Head of caudate nucleus (tissue), 42 donors: ENCODE data around the gene SLC5A5.

Source experiments
- DNase-seq, 42 donors: peaks; one replicate each; pipeline versions ENCODE4 v3.0.0 to v3.0.0-alpha.2; 2020 to 2021; ENCODE audit warnings: mixed read lengths in 7 of 42
- intact Hi-C: fragments of 100-400 bp; cut with DNase I; formaldehyde crosslinking; loops from one replicate; pipeline ENCODE4 v1.15.0; 2022

The SLC5A5 gene

DNA sequence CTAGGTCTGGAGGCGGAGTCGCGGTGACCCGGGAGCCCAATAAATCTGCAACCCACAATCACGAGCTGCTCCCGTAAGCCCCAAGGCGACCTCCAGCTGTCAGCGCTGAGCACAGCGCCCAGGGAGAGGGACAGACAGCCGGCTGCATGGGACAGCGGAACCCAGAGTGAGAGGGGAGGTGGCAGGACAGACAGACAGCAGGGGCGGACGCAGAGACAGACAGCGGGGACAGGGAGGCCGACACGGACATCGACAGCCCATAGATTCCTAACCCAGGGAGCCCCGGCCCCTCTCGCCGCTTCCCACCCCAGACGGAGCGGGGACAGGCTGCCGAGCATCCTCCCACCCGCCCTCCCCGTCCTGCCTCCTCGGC, at the start of gene SLC5A5:
Gene SLC5A5 (plus strand): TSS at position 68 of the 373 bp plus-strand sequence. CDS start 375 bp downstream, outside the sequence.
- intact Hi-C loops = no loop called here
- DNase-seq = no peak

DNA sequence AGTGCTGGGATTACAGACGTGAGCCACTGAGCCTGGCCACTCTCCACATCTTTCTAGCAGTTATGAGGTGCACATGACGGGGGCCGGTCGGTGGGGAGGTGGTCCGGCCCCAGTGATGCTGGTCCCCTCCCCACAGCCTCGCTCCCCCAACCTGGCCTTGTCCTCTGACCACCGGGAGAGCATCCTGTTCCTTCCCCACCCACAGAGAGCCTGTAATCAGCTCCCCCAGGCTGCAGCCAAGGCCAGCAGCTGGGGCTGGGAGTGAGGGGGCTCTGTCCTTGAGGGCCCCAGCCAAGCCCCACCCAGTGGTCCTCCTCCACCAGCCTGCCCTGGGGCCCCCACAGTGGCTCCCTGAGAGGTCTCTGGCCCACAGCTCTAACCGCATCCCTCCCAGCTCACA, 47.4 kb upstream of the SLC5A5 start:
- intact Hi-C loops = no loop called here
- DNase-seq = no peak

DNA sequence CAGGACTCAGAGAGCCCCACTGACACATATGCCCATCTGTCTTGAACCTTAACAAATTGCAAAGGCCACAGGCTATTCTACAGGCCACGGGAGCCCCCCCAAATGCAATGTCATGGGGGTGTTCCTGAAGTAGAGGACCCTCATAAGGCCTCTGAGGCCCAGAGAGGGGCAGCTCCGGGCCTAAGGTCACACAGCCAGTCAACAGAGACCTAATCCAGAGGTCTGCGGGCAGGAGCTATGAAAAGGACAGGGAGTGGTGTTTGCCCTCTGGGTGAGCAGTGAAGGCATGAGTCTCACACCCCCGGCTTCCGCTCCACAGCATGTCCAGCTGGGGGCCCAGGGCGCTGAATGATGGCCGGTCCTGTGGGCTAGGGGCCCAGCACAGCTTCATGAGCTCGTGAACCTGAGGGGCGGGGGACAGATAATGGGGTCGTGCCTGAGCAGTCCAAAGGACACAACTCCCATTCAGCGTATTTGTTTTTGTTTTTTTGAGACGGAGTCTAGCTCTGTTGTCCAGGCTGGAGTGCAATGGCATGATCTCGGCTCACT, 45.2 kb upstream of the SLC5A5 start:
- no peak for DNase-seq
- intact Hi-C loops = no loop called here

DNA sequence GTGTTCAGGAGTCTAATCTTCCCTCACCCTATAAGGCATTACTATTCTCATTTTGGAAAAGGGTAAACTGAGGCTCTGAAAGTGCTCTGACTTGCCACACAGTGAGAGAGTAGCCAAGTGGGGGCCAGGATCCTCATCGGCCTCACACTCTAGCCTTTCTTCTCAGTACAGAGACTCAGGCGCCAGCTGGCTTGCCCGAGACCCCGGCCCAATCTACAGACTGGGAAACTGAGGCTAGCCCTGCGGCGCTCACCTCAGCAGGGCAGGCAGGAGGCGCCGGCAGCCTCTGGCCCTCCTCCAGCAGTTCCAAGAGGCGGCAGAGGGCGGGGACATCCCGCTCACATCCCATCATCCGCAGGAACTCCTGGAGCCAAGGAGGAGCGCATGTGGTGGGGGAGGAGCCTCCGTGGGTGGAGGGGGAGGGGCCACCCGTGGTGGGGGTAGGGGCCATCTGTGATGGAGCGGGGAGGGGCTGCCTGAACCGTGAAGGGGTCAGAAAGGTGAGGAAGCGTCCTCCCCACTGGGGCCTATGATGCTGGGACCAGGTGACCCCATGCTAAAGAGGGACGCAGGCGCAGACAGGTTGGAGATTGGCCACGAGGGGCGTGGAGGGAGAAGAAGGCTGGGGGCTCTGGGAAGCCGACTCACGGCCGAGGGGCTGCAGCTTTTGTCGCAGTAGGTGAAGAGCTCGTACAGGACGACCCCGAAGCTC, 41.7 kb upstream of the SLC5A5 start:
- intact Hi-C loops = no loop called here
- peak; percentile 13 to 87 (median 66) for DNase-seq

DNA sequence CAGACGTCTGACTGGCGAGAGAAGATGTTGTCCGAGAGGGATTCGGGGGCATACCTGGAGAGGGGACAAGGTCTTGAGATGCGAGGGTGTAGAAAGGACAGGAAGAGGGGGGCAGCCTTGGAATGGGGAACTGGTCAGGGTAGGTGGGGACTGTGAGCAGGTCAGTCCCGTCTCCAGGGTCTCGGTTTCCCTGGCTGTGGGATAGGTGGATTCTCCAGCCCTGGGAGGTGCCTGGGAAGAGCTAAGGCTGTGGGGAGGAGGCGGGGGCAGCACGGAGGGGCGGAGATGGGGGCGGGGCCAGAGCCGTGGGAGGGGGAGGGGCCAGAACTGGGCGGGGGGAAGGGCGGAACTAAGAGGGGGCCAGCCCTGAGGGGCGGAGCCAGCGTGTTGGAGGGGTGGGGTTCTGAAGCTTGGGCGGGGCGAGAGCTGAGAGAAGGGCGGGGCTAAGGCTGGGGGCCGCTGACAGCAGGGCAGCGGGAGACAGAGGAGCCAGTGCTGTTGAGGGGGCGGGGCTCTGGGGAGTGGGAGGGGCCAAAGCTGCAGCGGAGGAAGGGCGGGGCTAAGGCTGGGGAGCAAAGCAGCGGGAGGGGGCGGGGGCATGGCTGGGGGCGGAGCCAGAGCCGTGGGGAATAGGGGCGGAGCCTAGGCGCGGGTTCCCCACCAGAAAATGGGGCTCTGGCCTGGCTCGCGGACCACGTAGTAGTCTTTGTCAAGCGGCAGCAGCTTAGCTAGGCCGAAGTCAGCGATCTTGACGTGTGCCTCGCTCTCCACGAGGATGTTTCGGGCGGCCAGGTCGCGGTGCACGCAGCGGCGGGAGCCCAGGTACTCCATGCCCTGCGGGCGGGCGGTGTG, 41.0 kb upstream of the SLC5A5 start:
- intact Hi-C loops = no loop called here
- peak; percentile 54 to 98 (median 87) for DNase-seq

DNA sequence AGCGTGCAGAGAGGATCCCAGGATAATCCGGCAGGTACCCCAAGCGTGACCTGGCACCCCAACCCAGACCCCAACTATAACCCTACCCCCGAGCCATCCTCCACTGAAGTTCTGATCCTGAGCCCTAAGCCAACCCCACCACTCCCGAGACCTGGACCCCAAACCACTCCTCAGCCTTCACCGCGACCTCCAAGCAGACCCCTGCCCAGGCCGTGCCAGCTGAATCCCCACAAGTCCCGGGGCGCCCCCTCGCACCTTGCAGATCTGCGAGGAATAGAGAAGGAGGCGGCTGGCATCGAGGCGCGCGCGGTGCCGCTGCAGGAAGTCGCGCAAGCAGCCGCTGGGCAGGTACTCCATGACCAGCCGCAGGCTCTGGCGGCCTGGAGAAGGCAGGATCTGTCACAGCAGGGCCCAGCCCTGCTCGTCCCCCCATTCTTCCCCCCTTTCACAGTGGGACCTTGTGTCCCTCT, 40.3 kb upstream of the SLC5A5 start:
- peak in 2 of 42 donors; percentile 18 to 37 for DNase-seq
- intact Hi-C loops = no loop called here

DNA sequence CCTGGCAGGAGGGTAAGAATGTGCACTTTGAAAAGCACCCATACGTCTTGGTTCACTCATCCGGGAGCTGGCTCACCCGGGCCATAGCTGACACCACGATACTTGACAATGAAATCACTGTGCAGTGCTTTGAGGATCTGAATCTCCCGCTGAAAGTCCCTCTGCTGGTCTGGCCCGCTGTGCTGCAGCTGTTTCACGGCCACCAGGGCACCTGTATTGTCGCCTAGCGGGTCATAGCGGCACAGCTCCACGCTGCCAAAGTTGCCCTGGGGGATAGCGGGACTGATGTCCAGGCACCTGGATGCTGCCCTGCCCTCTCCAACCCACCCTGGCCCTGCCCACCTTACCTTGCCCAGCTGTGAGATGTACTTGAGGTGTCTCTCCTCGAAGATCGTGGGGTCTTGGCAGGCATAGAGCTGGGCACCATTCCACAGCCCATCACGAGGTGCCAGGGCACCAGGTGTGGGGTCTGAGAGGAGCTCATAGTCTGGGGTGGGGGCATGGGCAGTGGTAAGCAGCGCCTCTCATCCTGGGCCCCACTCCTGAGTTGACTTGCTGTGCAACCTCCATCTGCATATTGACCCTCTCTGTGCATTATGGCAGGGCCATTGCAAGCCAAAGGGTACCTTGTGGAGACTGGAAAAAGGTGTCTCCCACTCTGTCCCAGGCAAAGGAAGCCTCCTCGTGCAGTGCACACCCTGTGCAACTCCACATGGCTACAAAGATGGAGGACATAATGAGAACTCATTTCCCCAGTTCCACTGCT, 39.1 kb upstream of the SLC5A5 start:
- DNase-seq = no peak
- intact Hi-C loops = no loop called here

DNA sequence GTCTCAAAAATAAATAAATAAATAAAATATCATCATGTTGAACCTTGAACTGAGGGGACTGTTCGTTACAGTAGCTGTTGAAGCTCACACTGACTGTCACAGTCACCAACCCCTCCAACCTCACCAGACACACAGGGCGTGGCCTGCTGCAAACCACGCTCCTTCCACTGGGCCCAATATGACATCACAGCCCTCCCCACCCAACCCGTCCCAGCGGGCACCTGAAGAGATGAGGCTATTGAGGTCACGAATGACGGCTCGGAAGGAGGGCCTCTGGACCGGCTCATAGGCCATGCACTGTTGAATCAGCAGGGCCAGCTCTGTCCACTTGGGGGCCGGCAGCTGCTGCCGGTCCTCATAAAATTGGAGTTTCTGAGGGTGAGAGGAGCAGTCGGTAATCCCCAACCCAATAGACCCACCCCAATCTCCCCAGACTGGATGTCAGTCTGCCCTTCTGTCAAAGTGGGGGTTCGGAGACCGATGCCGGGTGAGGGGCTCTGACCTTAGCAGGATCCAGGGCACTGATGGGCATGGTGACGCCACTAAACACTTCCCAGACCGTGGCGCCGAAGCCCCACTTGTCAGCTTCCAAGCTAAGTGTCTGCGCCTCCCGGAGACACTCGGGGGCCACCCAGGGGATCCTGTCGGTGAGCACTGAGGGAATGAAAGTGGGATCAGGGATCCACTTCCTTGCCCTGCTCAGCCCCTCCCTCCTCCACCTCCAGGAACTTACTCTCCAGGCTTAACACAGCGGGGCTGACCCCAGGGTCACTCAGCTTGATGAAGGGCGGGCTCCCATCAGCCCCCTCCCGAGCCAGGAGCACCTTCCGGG, 37.2 kb upstream of the SLC5A5 start:
- intact Hi-C loops = no loop called here
- DNase-seq = no peak

DNA sequence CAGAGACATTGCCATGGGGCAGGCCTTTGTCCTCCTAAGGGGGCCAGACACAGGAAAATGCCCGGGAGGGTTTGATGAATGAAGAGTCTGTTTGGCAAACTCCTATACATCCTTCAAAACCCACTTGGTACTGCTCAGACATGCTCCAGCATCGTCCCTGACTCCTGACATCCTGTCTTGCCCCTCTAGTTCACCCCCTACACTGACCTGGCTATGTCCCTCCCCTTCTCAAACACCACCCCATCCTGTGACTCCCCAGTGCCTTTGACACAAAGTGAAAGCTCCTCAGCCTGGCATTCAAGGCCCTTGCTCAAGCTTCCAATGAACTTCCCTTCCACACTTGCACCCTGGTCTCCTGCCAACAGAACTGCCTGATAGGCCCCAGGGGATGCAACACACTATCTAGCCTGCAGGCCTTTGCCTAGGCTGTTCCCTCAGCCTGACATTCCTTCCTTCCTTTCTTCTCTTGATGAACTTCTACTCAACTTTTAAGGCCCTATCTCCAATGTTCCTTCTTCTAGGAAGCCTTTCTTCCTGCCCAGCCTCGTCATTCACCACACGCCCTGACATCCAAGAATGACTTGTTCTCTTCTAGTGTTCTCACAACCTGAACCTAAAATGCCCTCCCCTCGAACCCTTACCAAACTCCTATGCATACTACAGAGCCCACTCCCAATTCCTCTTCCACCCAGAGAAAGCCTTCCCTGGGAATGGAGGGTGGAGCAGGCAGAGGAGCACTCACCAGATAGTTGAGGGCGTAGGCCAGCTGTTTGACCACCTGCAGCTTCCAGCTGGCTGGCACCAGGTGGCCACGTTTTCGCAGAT, 36.4 kb upstream of the SLC5A5 start:
- no peak for DNase-seq
- intact Hi-C loops = no loop called here

DNA sequence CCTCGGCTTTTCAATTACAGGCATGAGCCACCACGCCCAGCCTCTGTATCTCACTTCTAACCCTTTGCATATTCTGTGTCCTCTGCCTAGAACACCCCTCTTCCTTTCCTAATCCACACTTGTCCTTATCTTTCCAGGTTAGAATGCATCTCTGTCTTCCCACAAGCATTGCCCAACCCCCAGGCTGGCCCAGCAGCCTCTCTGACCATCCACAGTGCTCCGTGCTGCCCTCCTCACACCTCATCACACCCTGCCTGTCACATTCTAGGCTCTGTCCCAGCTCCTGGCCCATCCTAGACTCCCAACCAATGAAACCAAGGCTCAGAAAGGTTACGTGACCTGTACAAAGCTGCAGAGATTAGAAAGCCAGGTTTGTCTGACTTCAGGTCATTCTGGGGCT, 35.2 kb upstream of the SLC5A5 start:
- intact Hi-C loops = no loop called here
- DNase-seq = no peak

DNA sequence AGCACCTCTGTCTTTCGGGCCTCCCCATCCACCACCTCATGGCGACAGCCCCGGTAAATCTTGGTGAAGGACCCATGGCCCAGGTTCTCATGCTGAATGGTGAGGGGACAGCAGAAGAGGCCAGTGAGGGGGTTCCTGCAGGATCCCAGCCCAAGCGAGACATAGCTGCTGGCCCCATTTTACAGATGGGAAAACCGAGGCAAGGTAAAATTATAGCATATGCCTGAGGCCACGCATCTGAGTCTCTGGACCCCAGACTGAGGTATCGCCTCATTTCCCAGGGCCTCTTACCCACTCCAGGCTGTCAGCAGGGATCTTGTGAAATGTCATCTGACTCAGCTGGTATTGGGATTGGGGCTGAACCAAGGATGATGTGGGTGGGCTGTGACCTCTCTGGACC, 33.8 kb upstream of the SLC5A5 start:
- intact Hi-C loops = no loop called here
- no peak for DNase-seq

DNA sequence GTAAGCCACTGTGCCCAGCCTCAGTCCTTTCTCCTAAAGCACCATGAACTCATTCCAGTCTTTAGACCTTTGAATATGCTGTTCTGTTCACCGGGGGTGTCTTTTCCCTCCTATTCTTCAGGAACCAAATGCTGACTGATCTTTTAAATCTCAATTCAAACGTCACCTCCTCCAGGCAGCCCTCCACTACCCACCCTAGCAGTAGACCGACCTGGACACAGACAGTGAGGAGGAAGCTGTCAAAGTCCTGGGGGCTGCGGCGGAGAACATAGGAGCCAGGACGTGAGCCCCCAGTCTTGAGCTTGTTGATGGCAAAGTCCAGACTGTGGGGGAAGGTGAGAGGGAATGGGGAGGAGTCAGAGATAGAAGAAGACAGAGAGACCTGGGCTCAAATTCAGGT, 31.7 kb upstream of the SLC5A5 start:
- DNase-seq = no peak
- intact Hi-C loops = no loop called here

DNA sequence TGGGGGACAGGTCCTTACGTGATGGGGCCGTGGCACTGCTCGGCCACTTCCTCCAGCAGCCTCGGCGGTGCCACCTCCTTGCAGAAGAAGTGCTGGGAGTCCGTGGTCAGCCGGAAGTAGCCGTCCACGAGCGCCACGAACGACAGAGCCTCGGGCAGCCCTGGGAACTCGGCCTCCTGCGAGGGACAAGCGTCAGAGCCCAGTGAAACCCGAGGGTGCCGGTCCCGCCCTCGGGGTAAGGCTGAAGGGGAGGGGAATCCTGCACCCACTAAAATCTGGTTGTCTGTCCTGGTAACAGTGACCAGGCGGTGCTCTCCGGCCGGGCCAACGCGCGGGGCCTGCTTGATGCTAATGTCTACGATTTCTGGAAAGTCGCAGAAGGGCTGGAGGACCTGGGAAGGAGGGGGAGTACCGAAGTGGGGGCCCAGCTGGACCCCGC, 30.4 kb upstream of the SLC5A5 start:
- intact Hi-C loops = no loop called here

DNA sequence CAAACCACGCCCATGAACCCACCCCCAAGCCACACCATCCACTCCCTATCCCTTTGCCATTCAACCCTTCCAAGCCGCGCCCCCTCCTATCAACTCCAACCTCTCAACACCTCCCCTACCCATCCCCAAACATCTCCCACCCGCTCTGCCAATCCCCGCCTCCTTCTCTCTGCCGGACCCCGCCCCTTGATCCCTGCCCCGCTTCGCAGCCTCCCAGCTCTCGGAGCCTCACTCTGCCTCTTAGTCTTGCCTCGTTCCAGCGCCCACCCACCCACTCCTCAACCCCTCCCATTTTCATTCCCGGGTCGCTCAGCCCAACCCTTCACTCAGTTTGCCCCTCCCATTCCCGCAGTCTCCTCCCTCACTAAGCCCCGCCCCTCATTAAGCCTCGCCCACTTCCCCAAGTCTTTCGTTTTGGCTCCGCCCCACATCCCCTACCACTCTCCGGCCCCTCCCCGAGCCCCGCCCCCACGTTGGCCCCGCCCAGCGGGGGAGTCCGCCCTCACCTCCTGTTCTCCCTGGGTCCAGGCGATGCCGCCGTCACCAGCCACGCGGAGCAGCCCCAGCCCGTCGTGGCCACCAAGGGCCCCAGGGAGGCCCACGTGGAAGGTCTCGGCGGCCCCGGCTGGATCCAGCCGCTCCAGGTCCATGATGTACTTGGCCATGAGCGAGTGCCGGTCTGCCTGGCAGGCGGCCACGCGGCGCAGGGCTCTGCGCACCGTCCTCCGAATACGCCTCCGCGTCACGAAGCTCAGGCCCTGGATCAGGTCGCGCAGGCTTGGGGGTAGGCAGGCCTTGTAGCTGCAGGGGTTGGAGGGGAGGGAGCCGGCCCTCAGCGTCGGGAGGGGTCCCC, 29.7 kb upstream of the SLC5A5 start:
- intact Hi-C loops = no loop called here

More for the DNA sequence above, 30.4 kb upstream of the SLC5A5 start:
- DNase-seq = no peak

DNA sequence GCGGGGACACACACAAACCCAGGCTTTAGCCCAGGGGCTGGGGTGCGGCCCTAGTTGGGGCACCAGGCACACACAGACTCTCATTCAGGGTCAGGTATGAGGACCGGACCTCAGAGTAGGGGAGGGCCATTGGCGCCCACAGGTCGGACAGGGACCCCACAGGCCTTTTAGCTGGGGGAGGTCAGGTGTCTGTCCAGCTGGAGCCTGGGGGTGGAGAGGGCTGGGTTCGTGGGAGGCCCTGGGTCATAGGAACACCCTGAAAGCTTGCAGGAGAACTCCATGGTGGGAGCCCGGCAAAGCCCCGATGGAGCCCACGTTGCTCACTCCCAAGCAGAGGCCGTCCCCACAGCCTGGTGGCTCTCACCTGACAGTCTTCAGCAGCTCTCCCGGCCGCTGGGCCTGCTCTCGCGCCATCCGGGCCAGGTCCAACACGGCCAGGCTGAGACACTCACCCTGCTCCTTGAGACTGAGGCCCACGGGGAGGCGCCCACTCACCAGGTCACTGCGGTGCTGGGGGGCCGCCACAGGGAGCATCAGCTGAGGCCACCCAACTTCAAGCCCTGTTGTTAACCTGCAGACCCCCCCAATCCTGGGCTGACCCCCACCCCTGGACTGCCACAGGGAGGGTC, 29.0 kb upstream of the SLC5A5 start:
- peak in 1 of 42 donors; percentile 19 for DNase-seq
- intact Hi-C loops = no loop called here

More for the DNA sequence above, 29.7 kb upstream of the SLC5A5 start:
- peak; percentile 28 to 93 (median 80) for DNase-seq

DNA sequence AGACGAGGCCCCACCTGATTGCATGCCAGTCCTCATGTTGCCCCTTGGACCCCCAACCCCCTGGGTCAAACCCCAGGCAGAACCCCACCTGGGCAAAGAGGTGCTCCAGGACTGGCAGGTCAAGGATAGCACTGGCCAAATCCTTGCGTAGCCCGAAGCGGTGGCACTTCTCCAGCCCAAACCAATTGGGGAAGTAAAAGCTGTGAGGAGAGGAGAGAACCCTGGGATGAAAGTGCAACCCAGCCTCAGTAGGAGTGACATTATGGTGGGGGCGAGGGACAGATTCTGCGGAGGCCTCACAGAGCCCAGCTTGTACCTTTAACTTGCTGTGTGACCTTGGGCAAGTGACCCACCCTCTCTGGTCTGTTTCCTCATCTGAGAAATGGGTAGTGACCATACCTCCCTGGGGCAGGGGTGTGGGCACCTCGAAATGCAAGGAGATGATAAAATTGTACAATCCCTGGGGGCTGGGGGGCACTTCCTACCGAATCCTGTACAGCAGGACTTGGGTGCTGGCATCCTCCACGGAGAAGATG, 28.4 kb upstream of the SLC5A5 start:
- DNase-seq = no peak
- intact Hi-C loops = no loop called here
